ENCODE data around the gene AFF4.
A peak's percentile ranks its signal among the peaks of the same experiment; 100 is the strongest.
"Not testable (repeated sequence)": the region's sequence is repeated elsewhere in the genome, so short reads cannot be mapped to it uniquely, and the experiment has no call there.

AFF4 gene

DNA sequence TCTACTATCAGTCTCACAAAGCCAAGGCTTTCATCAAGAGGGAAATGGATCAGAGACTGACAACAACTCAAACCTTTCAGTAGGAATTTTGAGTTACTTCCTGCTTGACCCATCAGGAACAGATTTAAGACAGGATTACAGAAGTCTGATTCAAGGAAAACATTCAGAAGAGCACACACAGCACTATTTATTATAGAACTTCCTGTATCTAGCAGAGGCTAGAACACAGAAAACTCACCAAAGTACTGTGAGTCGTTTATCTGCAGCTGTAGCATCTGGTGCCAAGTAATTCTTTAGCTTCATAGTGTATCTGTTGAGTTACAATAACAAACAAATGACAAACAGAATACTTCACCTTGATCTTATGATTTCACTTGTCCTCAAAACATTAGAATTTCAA is 76.2 kb downstream of the AFF4 start:
- DNase-seq: no peak

DNA sequence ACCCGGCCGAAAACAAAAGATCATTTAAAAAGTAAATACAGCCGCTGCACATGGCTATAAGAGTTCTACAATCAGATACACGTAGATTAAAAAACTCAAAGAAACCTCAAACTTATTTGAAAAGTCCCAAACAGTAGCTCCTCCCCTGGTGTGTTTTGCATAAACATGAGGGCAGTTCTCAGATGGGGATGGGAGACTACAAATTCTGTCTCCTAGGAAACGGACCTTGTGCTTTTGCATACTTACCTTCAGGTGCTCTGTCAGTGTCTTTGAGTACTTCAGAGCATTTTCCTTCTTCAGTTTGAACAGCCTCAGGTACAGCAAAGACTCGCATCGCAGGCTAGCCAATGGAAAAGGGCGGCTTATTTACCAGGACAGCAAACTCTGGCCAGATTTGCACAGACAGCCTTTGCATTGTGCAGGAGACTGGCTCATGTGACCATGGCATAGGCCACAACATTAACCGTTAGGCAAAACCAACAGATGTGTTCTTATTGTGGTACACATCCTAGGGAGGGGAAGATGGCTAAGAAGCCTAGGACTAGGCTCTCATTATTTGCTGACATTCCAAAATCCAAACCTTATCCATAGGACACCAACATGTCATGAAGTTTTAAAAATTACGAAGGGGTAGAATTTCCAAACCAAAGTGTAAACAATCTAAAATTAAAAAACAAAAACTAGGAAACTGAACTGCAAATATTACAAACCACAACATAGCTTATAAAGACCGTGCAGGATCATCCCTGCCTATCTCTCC is 77.2 kb downstream of the AFF4 start:
- DNase-seq: no peak

DNA sequence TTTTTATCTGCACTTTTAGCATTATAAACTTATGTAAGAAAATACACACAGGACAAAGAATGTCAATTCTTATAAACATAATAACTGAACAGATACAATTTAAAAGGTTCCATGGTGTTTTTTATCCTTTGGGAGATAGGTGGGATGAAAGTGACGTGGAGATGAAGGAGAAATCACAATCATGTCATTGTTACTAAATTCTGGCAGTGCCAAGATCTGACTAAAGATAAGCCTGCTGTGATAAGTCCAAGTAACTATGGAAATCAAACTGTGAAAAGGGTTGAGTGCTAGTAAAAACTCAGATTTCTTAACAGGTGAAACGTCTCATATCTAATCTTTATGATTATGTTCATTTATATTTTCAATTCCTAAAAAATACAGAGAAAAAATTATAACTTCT is 78.9 kb downstream of the AFF4 start:
- no peak for DNase-seq

DNA sequence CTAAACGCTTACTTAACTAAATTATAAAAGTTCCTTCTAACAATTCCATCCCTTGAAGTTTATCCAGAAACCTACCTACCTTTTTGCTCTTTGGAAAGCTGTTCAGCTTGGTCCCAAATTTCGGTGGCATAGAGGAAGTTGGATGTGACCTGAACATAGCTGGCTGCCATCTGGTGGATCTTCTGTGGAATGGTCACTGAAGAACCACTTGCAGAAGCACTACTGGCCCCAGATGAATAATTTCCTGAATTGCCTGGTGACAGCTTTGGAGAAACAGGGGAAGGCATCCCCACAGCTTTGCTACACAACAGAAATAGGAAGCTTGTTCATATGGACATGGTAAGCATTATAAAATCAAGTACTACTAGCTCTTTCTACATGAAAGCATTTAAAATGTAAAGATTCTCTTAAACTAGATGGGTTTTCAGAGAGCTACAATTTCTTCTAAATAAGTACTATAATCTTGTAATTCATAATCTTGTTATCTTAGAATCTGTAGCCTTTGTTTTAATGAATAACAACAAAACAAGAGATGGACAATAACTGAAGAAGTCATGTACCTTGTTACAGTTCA is 80.1 kb downstream of the AFF4 start:
- DNase-seq: no peak

DNA sequence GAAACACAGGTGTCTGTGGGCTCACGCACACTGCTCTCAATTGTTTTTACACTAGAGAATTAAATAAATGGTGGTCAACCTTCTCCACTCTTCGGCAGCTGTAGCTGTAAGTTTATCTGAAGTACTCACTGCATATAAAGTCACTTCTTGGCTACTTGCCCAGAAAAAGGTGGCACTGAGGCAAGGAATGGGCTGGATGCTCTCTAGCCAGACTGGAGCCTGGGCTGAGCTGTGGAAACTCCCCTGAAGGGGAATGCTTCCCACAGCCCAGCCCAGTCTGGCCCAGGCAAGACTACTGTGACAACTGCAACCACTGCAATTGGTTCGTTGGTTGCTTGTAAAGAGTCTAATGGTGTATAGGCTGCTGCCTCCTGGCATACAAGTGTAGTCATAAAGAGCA is 85.5 kb downstream of the AFF4 start:
- no peak for DNase-seq

DNA sequence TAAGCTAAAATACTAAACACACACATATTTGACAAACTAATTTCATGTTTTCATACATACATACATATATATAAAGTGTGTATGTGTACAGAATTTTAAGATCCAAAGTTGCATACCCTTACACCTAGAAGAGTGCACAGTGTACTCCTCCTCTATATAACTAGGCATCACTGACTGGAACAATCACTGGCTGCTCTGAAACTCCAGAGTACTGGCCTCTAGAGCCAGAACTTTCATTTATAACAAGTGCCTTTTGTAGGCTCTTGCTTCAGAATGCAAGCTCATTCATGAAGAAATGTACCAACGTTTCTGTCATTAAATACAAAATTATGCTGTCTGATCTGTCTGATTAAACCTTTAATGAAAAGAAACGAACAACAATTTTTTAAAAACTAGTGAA is 86.0 kb downstream of the AFF4 start:
- DNase-seq: no peak

DNA sequence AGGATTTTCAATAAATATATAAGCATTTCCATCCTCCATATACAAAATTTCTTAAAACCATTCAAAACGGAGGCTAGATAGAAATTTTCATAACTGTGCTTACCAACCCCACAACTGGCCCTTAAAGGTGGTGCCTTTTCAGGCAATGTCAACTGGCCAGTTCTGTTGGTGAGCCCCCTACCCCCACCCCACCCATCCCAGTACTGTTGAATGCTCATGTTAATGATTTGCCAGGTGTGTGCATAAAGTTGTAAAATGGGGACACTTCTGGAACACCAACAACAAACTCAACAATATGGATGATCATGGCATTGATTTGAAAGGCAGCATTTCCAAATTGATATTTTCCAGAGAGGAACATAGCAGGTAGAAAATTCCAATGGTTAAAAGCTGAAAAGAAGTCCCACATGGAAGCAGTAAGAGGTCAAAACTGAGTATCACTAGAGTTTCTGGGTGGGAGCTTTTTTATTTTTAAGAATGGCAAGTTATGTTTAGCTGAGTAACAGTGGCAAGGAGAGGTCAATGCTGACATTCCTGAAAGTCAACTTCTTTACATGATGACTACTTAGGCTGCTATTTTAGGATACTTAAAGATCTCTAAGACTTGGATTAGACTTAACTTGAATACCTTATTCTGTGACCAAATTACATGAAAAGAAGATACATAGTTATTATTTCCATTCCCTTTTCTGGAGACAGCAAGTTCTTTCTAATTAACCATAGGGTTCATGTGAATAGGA is 87.2 kb downstream of the AFF4 start:
- no peak for DNase-seq

DNA sequence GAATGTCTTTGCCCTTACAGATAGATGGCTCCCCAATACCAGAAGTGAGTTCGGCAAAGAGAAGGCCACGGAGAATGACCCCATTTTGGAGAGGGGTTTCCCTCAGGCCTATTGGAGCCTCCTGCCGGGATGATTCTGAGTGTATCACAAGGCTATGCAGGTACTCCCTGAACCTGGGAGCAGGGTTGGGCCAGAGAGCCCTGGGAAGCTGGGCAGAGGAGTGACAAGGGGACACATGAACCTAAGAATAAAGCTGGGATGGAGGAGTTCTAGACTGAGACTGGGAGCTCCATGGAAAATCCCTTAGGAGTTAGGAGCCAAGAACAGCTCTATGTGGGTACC is 89.5 kb downstream of the AFF4 start:
- no peak for DNase-seq

DNA sequence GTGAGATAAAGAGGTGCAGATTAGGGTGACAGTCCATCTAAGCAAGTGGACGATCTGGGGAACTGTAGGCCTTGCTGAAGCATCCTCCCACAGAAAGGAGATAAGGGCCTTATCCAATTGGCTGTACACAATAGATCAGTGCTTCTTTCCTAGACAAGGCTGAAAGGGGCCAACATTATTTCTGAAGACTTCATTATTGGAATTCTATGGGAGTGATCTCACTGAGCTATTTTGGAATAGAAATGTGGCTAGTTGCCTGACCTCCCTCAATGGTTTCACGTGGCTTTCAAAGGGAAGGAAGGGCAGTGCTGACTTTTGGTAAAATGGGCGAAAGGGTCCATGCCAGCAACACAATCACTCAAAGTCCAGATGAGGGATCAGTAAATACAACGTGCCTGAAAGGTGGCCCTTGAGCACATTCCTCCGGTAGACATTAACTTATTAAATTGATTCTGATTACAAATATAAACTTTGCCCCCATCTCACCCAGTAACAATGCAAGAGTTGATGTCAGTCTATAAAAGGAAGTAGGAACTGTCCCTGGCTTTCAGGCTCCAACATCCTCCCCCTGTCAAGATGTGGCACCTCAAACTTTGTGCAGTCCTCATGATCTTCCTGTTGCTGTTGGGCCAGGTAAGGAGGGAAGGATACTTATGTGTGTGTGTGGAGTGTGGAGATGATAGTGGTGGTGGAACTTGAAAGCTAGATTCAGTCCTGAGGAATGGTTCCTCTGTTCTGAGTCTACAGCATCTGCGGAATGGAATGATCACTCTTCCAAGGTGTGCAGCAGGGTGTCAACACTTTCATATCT is 90.1 kb downstream of the AFF4 start, which contains the start of gene LEAP2:
TSS of gene LEAP2 (plus strand) at position 550 of the 811 bp plus-strand sequence. CDS start at position 577, 27 bp downstream.
- no peak for DNase-seq

DNA sequence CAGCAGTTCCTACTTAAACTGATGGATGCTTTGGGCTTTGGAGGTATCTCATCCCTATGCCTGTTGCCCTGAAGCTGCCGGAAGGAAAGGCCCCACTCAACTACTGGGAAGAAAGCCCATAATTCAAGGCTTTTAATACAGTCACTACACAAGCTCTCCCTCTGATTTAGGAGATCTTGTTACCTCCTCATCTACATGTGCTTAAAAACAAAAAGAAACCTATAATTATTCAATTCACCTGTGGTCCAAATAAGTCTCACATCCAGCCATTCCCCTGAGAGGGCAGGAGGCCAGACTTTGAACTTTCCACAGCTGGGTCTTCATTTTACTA is 90.7 kb downstream of the AFF4 start:
- DNase-seq: no peak

DNA sequence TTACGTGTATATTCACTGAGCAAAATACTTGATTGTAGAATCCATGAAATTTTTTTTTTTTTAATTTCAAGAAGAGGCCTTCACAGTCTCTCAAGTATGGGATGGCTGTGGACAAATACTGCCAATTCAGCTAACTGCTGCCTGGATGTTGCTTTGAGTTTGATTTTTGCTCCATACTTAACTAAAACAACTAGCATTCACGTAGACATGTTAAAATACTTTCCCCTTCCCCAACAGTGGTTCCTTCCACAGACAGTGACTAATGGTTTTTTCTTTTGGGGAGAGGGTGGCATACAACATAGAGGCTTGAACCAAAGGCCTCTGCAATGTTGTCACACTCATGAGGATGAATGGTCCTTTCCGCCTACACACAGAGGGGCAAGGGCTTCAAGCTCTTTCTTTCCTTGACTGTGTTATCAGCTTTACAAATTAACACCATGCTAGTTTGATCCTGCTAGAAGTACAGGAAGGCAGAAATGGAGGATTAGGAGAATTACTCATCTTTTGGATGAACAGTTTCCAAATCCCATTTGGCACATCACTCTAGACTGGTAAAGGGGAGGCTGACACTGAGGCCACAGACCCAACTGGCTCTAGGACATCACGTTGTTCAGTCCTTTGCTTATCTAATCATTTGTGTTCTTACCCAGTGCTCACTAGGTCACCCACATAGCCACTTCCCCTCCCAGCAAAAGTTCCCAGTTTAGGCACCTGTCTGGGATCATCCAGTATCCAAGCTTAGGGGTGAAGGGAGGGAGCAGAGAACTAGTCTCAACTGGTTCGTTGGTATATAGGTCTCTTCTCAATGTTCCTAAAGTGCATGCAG is 91.8 kb downstream of the AFF4 start:
- DNase-seq: no peak

DNA sequence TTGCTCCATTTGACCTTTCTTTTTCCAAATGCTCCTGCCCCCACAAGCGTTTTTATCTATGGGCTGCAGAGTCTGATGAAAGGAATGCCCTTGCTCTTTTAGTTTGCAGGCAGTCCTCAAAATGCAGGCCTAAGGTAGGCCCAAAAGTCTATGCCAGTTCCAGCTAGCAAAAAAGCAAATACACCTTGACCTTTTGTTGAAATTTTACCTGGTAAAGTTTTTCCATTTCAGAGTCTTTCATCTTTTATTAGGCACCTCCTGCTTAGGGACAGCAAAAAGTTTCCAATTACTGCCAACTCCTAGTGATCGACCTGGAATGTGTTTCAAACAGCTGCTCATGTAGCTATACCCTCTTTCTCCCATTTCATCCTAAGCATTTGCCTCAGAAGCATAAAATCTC is 92.6 kb downstream of the AFF4 start:
- DNase-seq: no peak

DNA sequence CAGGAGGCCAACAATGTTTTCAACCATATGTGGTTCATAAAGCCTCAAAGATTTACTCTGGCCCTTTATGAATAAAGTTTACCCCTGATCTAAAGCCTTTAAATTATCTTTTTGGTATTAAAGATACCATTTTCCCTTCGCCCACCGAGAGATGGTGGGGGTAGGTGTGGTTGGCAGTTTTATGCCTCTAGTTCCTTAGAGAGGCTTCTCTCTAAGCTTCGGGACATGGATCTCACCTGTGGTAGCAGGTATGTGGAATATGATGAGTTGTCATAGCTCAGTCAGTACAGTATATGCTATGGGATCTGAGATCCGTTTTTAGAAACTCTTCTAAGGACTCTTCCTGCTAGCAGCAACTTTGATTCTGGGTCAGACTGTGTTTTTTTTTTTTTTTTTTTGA is 94.7 kb downstream of the AFF4 start:
- DNase-seq: no peak

DNA sequence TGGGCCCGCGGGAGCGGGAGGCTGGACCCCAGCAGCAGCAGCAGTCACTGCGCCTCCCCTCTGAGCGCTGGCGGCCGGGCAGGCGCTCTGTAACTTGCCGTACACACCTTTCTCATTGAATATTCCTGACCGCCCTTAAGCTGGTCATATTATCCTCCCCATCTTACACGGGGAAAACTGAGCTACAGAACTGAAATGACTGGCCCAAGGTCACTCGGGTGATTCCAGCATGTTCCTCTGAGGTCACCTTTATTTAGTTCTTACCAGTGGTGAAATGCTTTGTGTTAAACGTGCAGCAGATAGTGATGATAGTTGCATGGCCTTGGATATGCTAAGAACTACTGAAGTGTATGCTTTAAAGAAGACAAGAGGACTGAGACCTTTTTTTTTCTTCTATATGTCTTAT is 96.4 kb downstream of the AFF4 start:
- DNase-seq: no peak

DNA sequence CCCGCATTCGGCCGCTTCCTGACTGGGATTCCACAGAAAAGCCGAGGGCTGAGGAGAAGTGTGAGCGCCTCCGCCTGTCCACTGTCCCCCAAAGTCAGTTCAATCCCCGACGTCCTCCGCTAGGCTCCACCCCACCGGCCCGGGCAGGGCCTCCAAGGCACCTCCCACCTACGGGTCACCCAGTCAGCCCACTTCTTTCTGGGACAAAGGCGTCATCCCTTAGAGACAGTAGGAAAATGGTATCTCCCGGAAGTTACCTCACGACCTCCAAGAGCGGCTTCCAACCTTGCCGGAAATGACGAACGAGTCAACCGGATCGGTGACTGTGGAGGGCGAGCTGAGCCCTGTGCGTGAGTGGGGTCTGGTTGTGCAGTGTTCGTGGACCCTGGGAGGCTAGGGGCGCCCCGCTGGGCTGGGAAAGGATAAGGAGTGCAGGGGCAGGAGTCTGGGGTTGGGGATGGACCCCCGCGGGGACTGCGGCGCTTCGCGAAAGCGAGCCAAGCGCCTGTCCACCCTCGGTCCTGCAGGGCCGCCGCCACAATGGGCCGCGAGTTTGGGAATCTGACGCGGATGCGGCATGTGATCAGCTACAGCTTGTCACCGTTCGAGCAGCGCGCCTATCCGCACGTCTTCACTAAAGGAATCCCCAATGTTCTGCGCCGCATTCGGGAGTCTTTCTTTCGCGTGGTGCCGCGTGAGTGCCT is 96.9 kb downstream of the AFF4 start, which contains the start of the genes GDF9 and UQCRQ:
TSS of gene GDF9 (minus strand) at position 128 of the 704 bp plus-strand sequence. CDS start 1,936 bp downstream, outside the sequence.
TSS of gene UQCRQ (plus strand) at position 301 of the 704 bp plus-strand sequence. CDS start at position 541, 240 bp downstream.
- peak; percentile 91 for DNase-seq

DNA sequence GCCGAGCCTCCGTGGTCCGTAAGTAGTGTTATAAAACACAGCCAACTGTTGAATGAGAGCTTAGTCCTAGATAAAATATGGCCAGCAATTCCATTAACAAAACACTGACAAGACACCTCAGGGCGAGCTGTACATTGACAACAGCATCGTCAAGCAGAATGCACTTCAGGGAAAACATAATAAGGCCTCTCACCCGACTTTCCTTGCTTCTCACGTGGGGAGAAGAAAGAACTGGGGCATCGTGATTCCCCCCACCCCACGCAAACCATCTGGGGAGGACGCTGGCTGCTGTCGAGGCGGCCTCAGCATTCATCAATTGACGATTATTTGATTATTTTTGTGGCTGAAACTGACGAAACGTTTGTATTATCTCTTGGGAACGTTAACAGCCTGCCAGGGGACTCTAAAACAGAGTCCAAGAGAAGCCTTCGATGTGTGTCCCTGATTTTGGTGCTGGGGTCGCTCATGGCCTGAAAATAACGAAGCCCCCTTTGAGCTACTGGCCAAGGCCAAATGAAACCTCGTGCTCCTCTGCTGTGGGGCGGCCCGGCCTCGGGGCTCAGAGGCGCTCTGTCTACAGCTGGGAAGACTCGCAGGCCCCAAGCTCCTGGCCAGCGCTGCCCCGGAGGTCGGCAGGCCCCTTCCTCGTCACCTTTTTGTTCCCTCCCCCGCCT is 97.6 kb downstream of the AFF4 start:
- DNase-seq: no peak

DNA sequence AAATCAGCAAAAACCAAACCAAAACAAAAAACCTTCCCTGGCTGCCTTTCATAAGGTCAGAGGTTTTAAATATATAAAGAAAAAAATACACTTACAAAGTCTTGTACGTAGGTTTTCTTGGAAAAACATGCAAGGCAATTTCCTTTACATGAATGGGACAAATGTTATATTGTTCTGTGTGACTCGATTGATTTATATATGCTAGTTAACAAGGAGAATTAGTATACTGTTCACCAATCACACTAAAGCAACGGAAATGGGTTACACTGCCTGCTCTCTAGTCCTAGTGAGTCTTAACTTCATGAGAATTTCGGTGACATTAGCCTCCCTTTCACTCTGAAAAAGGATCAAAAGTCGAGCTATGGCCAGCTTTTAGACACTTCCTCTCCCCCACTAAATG is 102.7 kb downstream of the AFF4 start:
- no peak for DNase-seq

DNA sequence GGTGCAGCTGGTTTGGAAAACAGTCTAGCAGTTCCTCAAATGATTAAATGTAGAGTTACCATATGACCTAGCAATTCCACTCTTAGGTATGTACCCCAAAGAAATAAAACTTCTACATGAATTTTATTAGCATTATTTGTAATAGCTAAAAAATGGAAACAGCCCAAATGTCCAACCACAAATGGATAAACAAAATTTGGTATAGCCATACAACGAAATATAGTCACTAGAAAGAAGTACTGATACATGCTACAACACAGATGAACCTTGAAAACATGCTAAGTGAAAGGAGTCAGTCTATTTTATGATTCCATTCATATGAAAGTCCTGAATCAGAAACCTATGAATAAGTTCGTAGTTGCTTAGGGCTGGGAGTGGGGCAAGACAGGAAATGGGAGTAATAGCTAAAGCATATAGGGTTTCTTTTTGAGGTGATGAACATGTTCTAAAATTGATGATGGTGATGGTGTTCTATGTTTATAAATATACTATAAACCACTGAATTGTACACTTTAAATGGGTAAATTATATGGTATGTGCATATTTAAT is 103.5 kb downstream of the AFF4 start:
- DNase-seq: no peak

DNA sequence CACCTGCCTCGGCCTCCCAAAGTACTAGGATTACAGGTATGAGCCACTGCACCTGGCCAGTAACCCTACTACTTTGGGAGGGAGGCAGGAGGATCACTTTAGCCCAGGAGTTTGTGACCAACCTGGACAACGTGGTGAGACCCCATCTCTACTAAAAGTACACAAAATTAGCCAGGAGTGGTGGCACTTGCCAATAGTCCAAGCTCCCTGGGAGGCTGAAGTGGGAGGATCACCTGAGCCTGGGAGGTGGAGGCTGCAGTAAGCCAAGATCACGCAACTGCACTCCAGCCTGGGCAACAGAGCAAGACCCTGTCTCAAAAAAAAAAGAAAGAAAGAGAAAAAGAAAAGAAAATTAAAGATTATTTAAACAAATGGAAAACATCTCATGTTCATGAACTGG is 107.4 kb downstream of the AFF4 start:
- no peak for DNase-seq

DNA sequence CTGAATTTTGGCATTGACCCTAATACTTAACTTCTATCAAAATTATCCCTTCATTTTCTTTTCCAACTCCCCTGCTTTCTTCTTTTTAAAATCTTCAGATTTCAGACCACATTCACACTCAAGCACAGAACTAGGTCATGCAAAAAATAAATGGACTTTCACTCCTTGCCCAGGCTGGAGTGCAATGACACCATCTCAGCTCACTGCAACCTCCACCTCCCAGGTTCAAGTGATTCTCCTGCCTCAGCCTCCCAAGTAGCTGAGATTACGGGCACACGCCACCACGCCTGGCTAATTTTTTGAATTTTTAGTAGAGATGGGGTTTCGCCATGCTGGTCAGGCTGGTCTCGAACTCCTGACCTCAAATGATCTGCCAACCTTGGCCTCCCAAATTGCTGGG is 108.4 kb downstream of the AFF4 start:
- not testable (repeated sequence) for DNase-seq

DNA sequence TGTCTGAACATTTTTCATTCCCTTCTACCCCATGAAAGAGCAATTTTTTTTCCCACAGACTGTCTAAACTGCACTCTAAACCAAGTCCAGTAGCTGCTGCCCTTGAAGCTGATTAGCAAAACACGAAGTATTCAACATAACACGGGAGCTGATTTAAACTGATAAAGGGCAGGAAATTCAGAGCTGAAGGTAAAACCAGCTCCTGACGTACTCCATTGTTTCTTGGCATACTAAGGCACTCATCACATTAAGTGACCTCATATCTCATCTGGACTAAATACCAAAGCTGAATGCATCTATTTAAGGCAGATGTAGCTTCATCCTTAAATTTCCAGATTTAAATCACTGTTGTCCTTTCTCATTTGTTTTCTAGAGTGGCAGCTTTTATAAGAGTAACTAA is 109.1 kb downstream of the AFF4 start:
- DNase-seq: no peak

Data from activated CD8-positive, alpha-beta memory T cell treated with anti-CD3 and anti-CD28 coated beads, Interleukin-2, amount 50 U/mL, for 48 hours (primary cell).